Stimulated activated CD4-positive, alpha-beta T cell treated with anti-CD3 and anti-CD28 coated beads, Interleukin-1b, Interleukin-23, amount 100 ng/mL, for 48 hours (primary cell): ENCODE measurements around the gene GLP1R.
"Not testable (repeated sequence)": the region's sequence is repeated elsewhere in the genome, so short reads cannot be mapped to it uniquely, and the experiment has no call there.

ENCODE experiments used
- DNase-seq: peaks from one replicate; pipeline ENCODE4 v3.0.0-alpha.2; 2020

Gene GLP1R

GRCh38 chr6:39134761-39135160 is 86.2 kb downstream of the GLP1R start:
- not testable (repeated sequence) for DNase-seq

- DNase-seq = not testable (repeated sequence)
These were observed 87.6 kb downstream of the GLP1R start for GRCh38 chr6:39136207-39136606.

GRCh38 chr6:39137245-39137644 is 88.7 kb downstream of the GLP1R start:
- DNase-seq = peak; percentile 8
